Kidney (tissue), 14 donors: ENCODE data around the gene F2RL2. TPM values are rescaled to one million over a fixed set of nuclear protein-coding genes. Genes with fewer than 3 reads are reported as not detected.
A peak's percentile ranks its signal among the peaks of the same experiment; 100 is the strongest.
"Not testable (repeated sequence)": the region's sequence is repeated elsewhere in the genome, so short reads cannot be mapped to it uniquely, and the experiment has no call there.

Experiments used
- DNase-seq, 5 donors: peaks; one replicate each; pipeline ENCODE4 v3.0.0-alpha.2; 2013 to 2020
- FAIRE-seq: peaks from 2 replicates; lab custom pipeline; 2012; peaks lifted over from hg19 to GRCh38; lab: Jason Lieb, UNC
- H3K27ac ChIP-seq, 2 donors: one replicate each; pipeline ENCODE4 v1.7.0; 2013; ENCODE audit warnings: low read depth in 2 of 2, low read length in 2 of 2, inconsistent platforms in 1 of 2
- H3K27me3 ChIP-seq: one replicate; pipeline ENCODE4 v1.7.1; 2013; ENCODE audit warnings: low read length, inconsistent platforms; ENCODE audit not compliant: control insufficient read depth, insufficient read depth
- H3K36me3 ChIP-seq, 3 donors: one replicate each; pipeline versions ENCODE4 v1.7.0 to v1.7.1; 2013; ENCODE audit warnings: low read length in 3 of 3, control low read depth in 1 of 3, inconsistent platforms in 1 of 3; ENCODE audit not compliant: insufficient read depth in 3 of 3, control insufficient read depth in 2 of 3
- H3K4me1 ChIP-seq, 3 donors: one replicate each; pipeline versions ENCODE4 v1.7.0 to v1.7.1; 2013; ENCODE audit warnings: low read length in 3 of 3, inconsistent platforms in 1 of 3, low read depth in 1 of 3; ENCODE audit not compliant: control insufficient read depth in 2 of 3, insufficient read depth in 2 of 3
- H3K4me3 ChIP-seq, 3 donors: one replicate each; pipeline versions ENCODE4 v1.7.0 to v1.8.1; 2013; ENCODE audit warnings: low read length in 3 of 3, control low read depth in 1 of 3, inconsistent platforms in 1 of 3
- H3K9ac ChIP-seq, 3 donors: one replicate each; pipeline versions ENCODE4 v1.7.0 to v1.7.1; 2013; ENCODE audit warnings: low read length in 3 of 3, control low read depth in 1 of 3, inconsistent platforms in 1 of 3
- H3K9me3 ChIP-seq, 3 donors: one replicate each; pipeline versions ENCODE4 v1.7.0 to v1.7.1; 2013; ENCODE audit warnings: low read length in 3 of 3, control low read depth in 1 of 3, inconsistent platforms in 1 of 3; ENCODE audit not compliant: control insufficient read depth in 2 of 3, insufficient read depth in 1 of 3
- intact Hi-C: fragments of 100-400 bp; cut with DNase I; formaldehyde crosslinking; loops from one replicate; pipeline ENCODE4 v1.11.1; 2022
- polyA plus RNA-seq: library from polyadenylated mRNA; stranded (reverse); fragments of 350-450 nt; fragmentation: Illumina TruSeq; extraction: RNeasy Lipid Tissue Mini Kit (QIAGEN cat#74804); gene quantifications from one replicate; pipeline ENCODE4 v1.2.3, GENCODE V29; 2014; ENCODE audit warnings: low read depth, low replicate concordance; ENCODE audit not compliant: insufficient read depth
- total RNA-seq: library from RNA; stranded (reverse); fragmentation: NEBNext Ultra II Directional; extraction: Animal tissue kit (Norgen Biotek cat#: 25700); gene quantifications from one replicate; pipeline ENCODE4 v1.2.1, GENCODE V29; 2021
- TF ChIP-seq, protein P1 (sequence below): IDR thresholded peaks from 3 replicates; pipeline ENCODE4 v1.5.1; 2012; ENCODE audit warnings: mild to moderate bottlenecking, moderate library complexity, borderline replicate concordance; ENCODE audit not compliant: insufficient read depth; ENCODE audit errors: extremely low read depth
- donor health status: control.
- donor health status: control.
- donor health status: control.
- donor health status: control.
- donor health status: control.
- donor health status: DM: yes; HTN: yes; CAD: no.
- donor health status: Normal renal cell carcinoma (clear cell type).

Gene F2RL2
- total and polyA plus RNA-seq, 2 donors from 2014 or later = 0.32 to 0.44 TPM

- TF ChIP-seq, protein P1, sequence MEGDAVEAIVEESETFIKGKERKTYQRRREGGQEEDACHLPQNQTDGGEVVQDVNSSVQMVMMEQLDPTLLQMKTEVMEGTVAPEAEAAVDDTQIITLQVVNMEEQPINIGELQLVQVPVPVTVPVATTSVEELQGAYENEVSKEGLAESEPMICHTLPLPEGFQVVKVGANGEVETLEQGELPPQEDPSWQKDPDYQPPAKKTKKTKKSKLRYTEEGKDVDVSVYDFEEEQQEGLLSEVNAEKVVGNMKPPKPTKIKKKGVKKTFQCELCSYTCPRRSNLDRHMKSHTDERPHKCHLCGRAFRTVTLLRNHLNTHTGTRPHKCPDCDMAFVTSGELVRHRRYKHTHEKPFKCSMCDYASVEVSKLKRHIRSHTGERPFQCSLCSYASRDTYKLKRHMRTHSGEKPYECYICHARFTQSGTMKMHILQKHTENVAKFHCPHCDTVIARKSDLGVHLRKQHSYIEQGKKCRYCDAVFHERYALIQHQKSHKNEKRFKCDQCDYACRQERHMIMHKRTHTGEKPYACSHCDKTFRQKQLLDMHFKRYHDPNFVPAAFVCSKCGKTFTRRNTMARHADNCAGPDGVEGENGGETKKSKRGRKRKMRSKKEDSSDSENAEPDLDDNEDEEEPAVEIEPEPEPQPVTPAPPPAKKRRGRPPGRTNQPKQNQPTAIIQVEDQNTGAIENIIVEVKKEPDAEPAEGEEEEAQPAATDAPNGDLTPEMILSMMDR = no peak
- DNase-seq (peak in 4 of 5 donors; percentile 31 to 87 (median 56)), FAIRE-seq (no peak)
- no peak overlapping the region for H3K27ac ChIP-seq
- intact Hi-C loops = loop anchor here (5.0 kb wide), 1 partner anchor 170 kb away; no protein-coding TSS in a partner anchor
- no peak overlapping the region for H3K9ac ChIP-seq
- no peaks in the 10 kb centered on the region for H3K4me1 ChIP-seq
- no peaks in the 10 kb centered on the region for H3K27me3 ChIP-seq
- H3K36me3 ChIP-seq = peaks cover 0 to 3% (median 0%) of the 10 kb centered on the region in 3 donors
- no peaks in the 10 kb centered on the region for H3K9me3 ChIP-seq
- no peak overlapping the region for H3K4me3 ChIP-seq
Measured at GRCh38 chr5:76607353-76607871, 15.8 kb downstream of the F2RL2 start.

- DNase-seq = no peak
- TF ChIP-seq, protein P1 = no peak
- Histone ChIP-seq H3K9me3 (no peaks in the 10 kb centered on the region), H3K9ac (no peak overlapping the region), H3K36me3 (peaks cover 0 to 1% (median 0%) of the 10 kb centered on the region in 3 donors), H3K4me3 (no peak overlapping the region), H3K27me3 (no peaks in the 10 kb centered on the region), H3K27ac (no peak overlapping the region), H3K4me1 (no peaks in the 10 kb centered on the region)
- FAIRE-seq = no peak
- intact Hi-C loops = loop anchor here (5.0 kb wide), 1 partner anchor 171 kb away; no protein-coding TSS in a partner anchor
Measured at GRCh38 chr5:76606701-76607100, 16.5 kb downstream of the F2RL2 start.

GRCh38 chr5:76604838-76605237 is 18.4 kb downstream of the F2RL2 start:
- Histone ChIP-seq H3K27ac (no peak overlapping the region), H3K4me1 (no peaks in the 10 kb centered on the region), H3K9me3 (no peaks in the 10 kb centered on the region), H3K4me3 (no peak overlapping the region), H3K36me3 (no peaks in the 10 kb centered on the region), H3K27me3 (no peaks in the 10 kb centered on the region), H3K9ac (no peak overlapping the region)
- no peak for DNase-seq
- TF ChIP-seq, protein P1 = no peak
- intact Hi-C loops = loop anchor here (5.0 kb wide), 1 partner anchor 172 kb away; no protein-coding TSS in a partner anchor
- no peak for FAIRE-seq

GRCh38 chr5:76603991-76604390 is 19.2 kb downstream of the F2RL2 start:
- H3K27ac ChIP-seq, DNase-seq, H3K36me3 ChIP-seq, FAIRE-seq, intact Hi-C loops, H3K27me3 ChIP-seq, H3K4me3 ChIP-seq, H3K9ac ChIP-seq, H3K4me1 ChIP-seq, H3K9me3 ChIP-seq: not testable (repeated sequence)
